Caco-2 (cell line): Measurements from ENCODE around the gene ABCC9. TPM values are rescaled to one million over a fixed set of nuclear protein-coding genes. Genes with fewer than 3 reads are reported as not detected.

ENCODE experiments used
- BruUV-seq: library from RNA; stranded (reverse); fragments of 400-500 nt; replicated peaks from 2 replicates; lab custom pipeline; 2021; lab: Mats Ljungman, UMichigan
- CTCF ChIA-PET: fragments of 300-600 bp; sonication (Branson Sonifier 250); formaldehyde crosslinking; loops from one replicate; lab custom pipeline; 2022; ENCODE audit warnings: antibody characterized with exemption; lab: Charles Lee
- POLR2A ChIA-PET: fragments of 300-600 bp; sonication (Branson Sonifier 250); formaldehyde crosslinking; loops from one replicate; lab custom pipeline; 2022; ENCODE audit warnings: antibody characterized with exemption; lab: Charles Lee
- DNase-seq, 2 experiments: peaks; one replicate each; pipeline versions ENCODE4 v3.0.0 to v3.0.0-alpha.2; 2020 to 2022
- H3K27me3 ChIP-seq: replicated peaks from 2 replicates; pipeline ENCODE4 v1.6.0; 2011; ENCODE audit warnings: low read length; ENCODE audit not compliant: control insufficient read depth, insufficient read depth
- H3K36me3 ChIP-seq: 2 replicates; pipeline ENCODE4 v1.5.1; 2011; ENCODE audit warnings: low read length; ENCODE audit not compliant: control insufficient read depth, insufficient read depth
- H3K4me1 ChIP-seq: fragments of 250-450 bp; sonication (Bioruptor Pico); 2 replicates; pipeline ENCODE4 v1.5.1; 2020; ENCODE audit warnings: mild to moderate bottlenecking
- H3K4me3 ChIP-seq: 2 replicates; pipeline ENCODE4 v1.5.1; 2011; ENCODE audit warnings: low read depth, mild to moderate bottlenecking, control low read depth, low read length
- H3K9me3 ChIP-seq: fragments of 250-450 bp; sonication (Bioruptor Pico); 2 replicates; pipeline ENCODE4 v1.5.1; 2020; ENCODE audit warnings: mild to moderate bottlenecking, moderate library complexity
- H3K27ac Mint-ChIP-seq: one replicate; pipeline ENCODE4 v1.8.0; 2022; ENCODE audit warnings: mixed read lengths; ENCODE audit not compliant: unreplicated experiment
- H3K27me3 Mint-ChIP-seq: one replicate; pipeline ENCODE4 v1.8.0; 2022; ENCODE audit warnings: mixed read lengths; ENCODE audit not compliant: insufficient read depth, unreplicated experiment
- H3K36me3 Mint-ChIP-seq: one replicate; pipeline ENCODE4 v1.8.0; 2022; ENCODE audit warnings: mild to moderate bottlenecking, mixed read lengths; ENCODE audit not compliant: insufficient read depth, unreplicated experiment
- H3K4me1 Mint-ChIP-seq: one replicate; pipeline ENCODE4 v1.8.0; 2022; ENCODE audit warnings: low read depth, mixed read lengths; ENCODE audit not compliant: unreplicated experiment
- H3K4me3 Mint-ChIP-seq: one replicate; pipeline ENCODE4 v1.8.0; 2022; ENCODE audit warnings: mild to moderate bottlenecking, moderate library complexity, mixed read lengths; ENCODE audit not compliant: unreplicated experiment
- H3K9me3 Mint-ChIP-seq: one replicate; pipeline ENCODE4 v1.8.0; 2022; ENCODE audit warnings: mixed read lengths; ENCODE audit not compliant: unreplicated experiment
- intact Hi-C: fragments of 100-400 bp; cut with micrococcal nuclease; formaldehyde crosslinking; loops from one replicate; pipeline ENCODE4 v1.10.0; 2022; ENCODE audit not compliant: unreplicated experiment
- total RNA-seq: library from RNA; stranded (reverse); gene quantifications from 2 replicates; pipeline ENCODE4 v1.2.3, GENCODE V29; 2022
- TF ChIP-seq, protein P1 (sequence below), 2 experiments: fragments of 200-600 bp in 1 of 2; IDR thresholded peaks; 1 replicate in 1 of 2; 2 replicates in 1 of 2; pipeline versions ENCODE4 v1.5.1 to v1.8.0; 2011 to 2022; ENCODE audit warnings: antibody characterized with exemption in 1 of 2, control low read depth in 1 of 2, inconsistent platforms in 1 of 2, low read depth in 1 of 2, low read length in 1 of 2, mild to moderate bottlenecking in 1 of 2, moderate library complexity in 1 of 2; ENCODE audit not compliant: insufficient read depth in 1 of 2, severe bottlenecking in 1 of 2, unreplicated experiment in 1 of 2

ABCC9 gene
- total RNA-seq, 1 experiment from 2014 or later, result 130 TPM

DNA sequence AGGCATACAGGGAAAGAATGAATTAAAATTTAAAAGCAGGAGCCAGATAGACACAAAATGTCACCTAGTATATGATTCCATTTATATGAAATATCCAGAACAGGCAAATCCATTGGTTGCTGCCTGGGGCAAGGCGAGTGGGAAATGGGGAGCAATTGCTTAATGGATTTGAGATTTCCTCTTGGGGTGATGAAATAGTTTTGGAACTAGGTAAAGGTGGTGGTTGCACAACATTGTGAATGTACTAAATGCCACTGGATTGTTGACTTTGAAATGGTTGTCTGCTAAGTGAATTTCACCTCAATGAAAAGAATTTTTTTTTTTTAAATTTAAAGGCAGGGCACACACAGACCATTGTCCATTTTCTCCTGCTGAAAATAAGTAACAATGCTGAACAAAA is 61.9 kb downstream of the ABCC9 start:
- H3K27ac Mint-ChIP-seq, result peak overlapping the region; percentile 32
- TF ChIP-seq, protein P1, sequence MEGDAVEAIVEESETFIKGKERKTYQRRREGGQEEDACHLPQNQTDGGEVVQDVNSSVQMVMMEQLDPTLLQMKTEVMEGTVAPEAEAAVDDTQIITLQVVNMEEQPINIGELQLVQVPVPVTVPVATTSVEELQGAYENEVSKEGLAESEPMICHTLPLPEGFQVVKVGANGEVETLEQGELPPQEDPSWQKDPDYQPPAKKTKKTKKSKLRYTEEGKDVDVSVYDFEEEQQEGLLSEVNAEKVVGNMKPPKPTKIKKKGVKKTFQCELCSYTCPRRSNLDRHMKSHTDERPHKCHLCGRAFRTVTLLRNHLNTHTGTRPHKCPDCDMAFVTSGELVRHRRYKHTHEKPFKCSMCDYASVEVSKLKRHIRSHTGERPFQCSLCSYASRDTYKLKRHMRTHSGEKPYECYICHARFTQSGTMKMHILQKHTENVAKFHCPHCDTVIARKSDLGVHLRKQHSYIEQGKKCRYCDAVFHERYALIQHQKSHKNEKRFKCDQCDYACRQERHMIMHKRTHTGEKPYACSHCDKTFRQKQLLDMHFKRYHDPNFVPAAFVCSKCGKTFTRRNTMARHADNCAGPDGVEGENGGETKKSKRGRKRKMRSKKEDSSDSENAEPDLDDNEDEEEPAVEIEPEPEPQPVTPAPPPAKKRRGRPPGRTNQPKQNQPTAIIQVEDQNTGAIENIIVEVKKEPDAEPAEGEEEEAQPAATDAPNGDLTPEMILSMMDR (IDR thresholded peaks at IDR 0.05; ENCODE audit: insufficient read depth in 1 of 2, low read depth in 1 of 2, low read length in 1 of 2, severe bottlenecking in 1 of 2, unreplicated experiment in 1 of 2), result no peak

GRCh38 chr12:21877293-21877982 is 63.8 kb downstream of the ABCC9 start:
- no TSS peak for BruUV-seq
- intact Hi-C loops, result no loop called here
- H3K4me3 Mint-ChIP-seq, result no peak overlapping the region
- peaks cover 28% of the 10 kb centered on the region for H3K9me3 Mint-ChIP-seq
- no peak overlapping the region for H3K27ac Mint-ChIP-seq
- peaks cover 12% of the 10 kb centered on the region for H3K4me1 Mint-ChIP-seq
- Histone ChIP-seq H3K4me3 (no peak overlapping the region), H3K9me3 (peaks cover 6% of the 10 kb centered on the region), H3K36me3 (no peaks in the 10 kb centered on the region), H3K4me1 (no peaks in the 10 kb centered on the region; the same call in 1 of the 2 replicates), H3K27me3 (no peaks in the 10 kb centered on the region)
- POLR2A ChIA-PET, result no interaction called here
- TF ChIP-seq, protein P1 (IDR thresholded peaks at IDR 0.05; ENCODE audit: insufficient read depth in 1 of 2, low read depth in 1 of 2, low read length in 1 of 2, severe bottlenecking in 1 of 2, unreplicated experiment in 1 of 2), result no peak
- H3K27me3 Mint-ChIP-seq, result no peaks in the 10 kb centered on the region
- CTCF ChIA-PET, result no interaction called here
- DNase-seq, result no peak
- peaks cover 59% of the 10 kb centered on the region for H3K36me3 Mint-ChIP-seq

More for the DNA sequence above, 61.9 kb downstream of the ABCC9 start:
- ChIA-PET POLR2A (no interaction called here), CTCF (no interaction called here)
- H3K9me3 Mint-ChIP-seq, result peaks cover 17% of the 10 kb centered on the region
- peaks cover 57% of the 10 kb centered on the region for H3K36me3 Mint-ChIP-seq
- Histone ChIP-seq H3K27me3 (no peaks in the 10 kb centered on the region), H3K4me3 (no peak overlapping the region), H3K9me3 (no peaks in the 10 kb centered on the region), H3K4me1 (no peaks in the 10 kb centered on the region; the same call in 1 of the 2 replicates), H3K36me3 (no peaks in the 10 kb centered on the region)
- no TSS peak for BruUV-seq
- peaks cover 12% of the 10 kb centered on the region for H3K4me1 Mint-ChIP-seq
- no peaks in the 10 kb centered on the region for H3K27me3 Mint-ChIP-seq
- H3K4me3 Mint-ChIP-seq, result no peak overlapping the region
- peak in 1 of 2 experiments; percentile 16 for DNase-seq
- intact Hi-C loops, result no loop called here

DNA sequence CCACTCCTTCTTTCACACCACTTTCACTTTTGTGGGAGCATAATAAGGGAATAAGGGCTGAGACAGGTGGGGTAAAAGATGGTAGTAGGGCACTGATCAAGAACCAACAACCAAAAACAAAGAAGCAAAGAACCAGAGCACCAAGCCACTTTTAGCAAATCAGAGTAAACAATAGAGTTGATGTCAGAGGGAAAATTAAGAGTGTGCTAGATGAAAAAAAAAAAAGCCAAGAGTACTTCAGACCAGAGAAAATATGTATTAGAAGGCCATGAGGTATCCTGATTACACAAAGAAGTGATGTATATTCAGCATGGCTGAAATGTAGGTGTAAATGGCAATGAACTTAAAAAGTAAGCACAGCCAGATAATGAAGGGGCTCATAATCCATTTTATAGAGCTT is 75.4 kb downstream of the ABCC9 start:
- ChIA-PET CTCF (no interaction called here), POLR2A (no interaction called here)
- Mint-ChIP-seq H3K4me3 (no peak overlapping the region), H3K36me3 (peaks cover 27% of the 10 kb centered on the region), H3K9me3 (no peaks in the 10 kb centered on the region), H3K27ac (no peak overlapping the region), H3K27me3 (no peaks in the 10 kb centered on the region), H3K4me1 (peaks cover 6% of the 10 kb centered on the region)
- no peak for DNase-seq
- BruUV-seq, result no TSS peak
- Histone ChIP-seq H3K27me3 (no peaks in the 10 kb centered on the region), H3K4me1 (no peaks in the 10 kb centered on the region), H3K36me3 (no peaks in the 10 kb centered on the region), H3K4me3 (no peak overlapping the region), H3K9me3 (peaks cover 9% of the 10 kb centered on the region; the same call in 1 of the 2 replicates)
- TF ChIP-seq, protein P1 (IDR thresholded peaks at IDR 0.05; ENCODE audit: insufficient read depth in 1 of 2, low read depth in 1 of 2, low read length in 1 of 2, severe bottlenecking in 1 of 2, unreplicated experiment in 1 of 2), result no peak
- intact Hi-C loops, result no loop called here
